Spleen (tissue), 11 donors: Measurements from ENCODE around the gene SH3GLB2. TPM values are rescaled to one million over a fixed set of nuclear protein-coding genes. Genes with fewer than 3 reads are reported as not detected.
"Not testable (repeated sequence)": the region's sequence is repeated elsewhere in the genome, so short reads cannot be mapped to it uniquely, and the experiment has no call there.

Experiments
- DNase-seq: peaks from one replicate; pipeline ENCODE4 v3.0.0-alpha.2; 2020
- H3K27ac ChIP-seq, 8 donors: fragments of 200-600 bp; sonication (generic) in 7 of 8; 1 replicate in 4 of 8; 2 replicates in 4 of 8; pipeline versions ENCODE4 v1.5.0 to v1.8.0; 2016 to 2021; ENCODE audit warnings: inconsistent platforms in 4 of 8, mild to moderate bottlenecking in 4 of 8, moderate library complexity in 1 of 8
- H3K27me3 ChIP-seq, 7 donors: fragments of 200-600 bp; sonication (generic) in 6 of 7; replicated peaks in 1 of 7; 1 replicate in 4 of 7; 2 replicates in 3 of 7; pipeline versions ENCODE4 v1.5.0 to v1.8.0; 2016 to 2021; ENCODE audit warnings: inconsistent platforms in 3 of 7, mild to moderate bottlenecking in 1 of 7
- H3K36me3 ChIP-seq, 6 donors: fragments of 200-600 bp; sonication (generic) in 5 of 6; 1 replicate in 4 of 6; 2 replicates in 2 of 6; pipeline versions ENCODE4 v1.5.0 to v1.8.0; 2016 to 2021; ENCODE audit warnings: inconsistent platforms in 2 of 6
- H3K4me1 ChIP-seq, 6 donors: fragments of 200-600 bp; sonication (generic) in 5 of 6; 1 replicate in 3 of 6; 2 replicates in 3 of 6; pipeline versions ENCODE4 v1.5.0 to v1.8.0; 2016 to 2021; ENCODE audit warnings: inconsistent platforms in 3 of 6
- H3K4me3 ChIP-seq, 8 donors: fragments of 200-600 bp; sonication (generic) in 7 of 8; 1 replicate in 4 of 8; 2 replicates in 4 of 8; pipeline versions ENCODE4 v1.5.0 to v1.8.0; 2016 to 2021; ENCODE audit warnings: inconsistent platforms in 4 of 8, mild to moderate bottlenecking in 4 of 8, moderate library complexity in 2 of 8
- H3K9me3 ChIP-seq, 8 donors: fragments of 200-600 bp; sonication (generic) in 7 of 8; 1 replicate in 4 of 8; 2 replicates in 4 of 8; pipeline versions ENCODE4 v1.5.0 to v1.8.0; 2016 to 2021; ENCODE audit warnings: inconsistent platforms in 4 of 8
- CTCF ChIP-seq, 11 experiments: fragments of 200-600 bp in 7 of 11; fragments of 450-650 bp in 4 of 11; sonication (generic) in 4 of 11; IDR thresholded peaks in 8 of 11; conservative IDR thresholded peaks in 3 of 11; 1 replicate in 7 of 11; 2 replicates in 4 of 11; pipeline versions ENCODE4 v1.4.0 to v1.8.0; 2016 to 2021; ENCODE audit warnings: antibody characterized with exemption in 11 of 11, inconsistent platforms in 4 of 11, mild to moderate bottlenecking in 1 of 11
- POLR2A ChIP-seq, 3 donors: fragments of 450-650 bp; IDR thresholded peaks; one replicate each; pipeline ENCODE4 v1.5.1; 2017; ENCODE audit warnings: antibody characterized with exemption in 3 of 3, mild to moderate bottlenecking in 1 of 3
- POLR2AphosphoS5 ChIP-seq, 3 donors: sonication (generic); formaldehyde crosslinking; IDR thresholded peaks; one replicate each; pipeline ENCODE4 v1.5.1; 2017; ENCODE audit warnings: antibody characterized with exemption in 3 of 3
- WGBS, 5 donors: extraction: QIAGEN DNeasy Blood & Tissue Kit in 3 of 5; methylation state at CpG; one replicate each; pipeline versions ENCODE4 v1.1.5 to v1.1.7; 2013 to 2018; 5-methylcytosine and 5-hydroxymethylcytosine counted together
- intact Hi-C: fragments of 100-400 bp; cut with DNase I; formaldehyde crosslinking; loops from one replicate; pipeline ENCODE4 v1.15.0; 2023; ENCODE audit warnings: low total_unique reads
- polyA plus RNA-seq, 3 donors: library from polyadenylated mRNA; stranded (reverse); fragments of 200-250 nt; gene quantifications; one replicate each; pipeline ENCODE4 v1.2.1, GENCODE V29; 2013
- total RNA-seq, 7 donors: library from RNA; depleted of rRNA in 3 of 7; stranded (reverse); fragments of >200 nt in 3 of 7; fragmentation: NEBNext Ultra II Directional in 4 of 7; extraction: Animal tissue kit (Norgen Biotek cat#: 25700) in 4 of 7; gene quantifications; one replicate each; pipeline versions ENCODE4 v1.1.0 to v1.2.1, GENCODE V29; 2016 to 2021
- donor health status: healthy with polysubstance abuse.
- donor health status: DM: no; HTN: no; CAD: no; lungs with moderate emphysema.
- donor health status: DM: no; HTN: no; CAD: no.
- donor health status: Bipolar disorder and iron deficiency.
- donor health status: healthy.
- donor health status: DM: no; HTN: no; CAD: no.
- donor health status: DM: yes; HTN: yes; CAD: no.

The SH3GLB2 gene
- total and polyA plus RNA-seq, 10 donors, result 53.3 to 109 (median 76.5) TPM

- DNase-seq, result no peak
- Histone ChIP-seq H3K36me3 (peaks cover under 1 to 25% (median 13%) of the 10 kb centered on the region in 6 donors), H3K9me3 (no peaks in the 10 kb centered on the region), H3K27me3 (no peaks in the 10 kb centered on the region), H3K27ac (peak overlapping the region; percentile 44 to 91 (median 76)), H3K4me3 (peak overlapping the region; percentile 77 to 98 (median 94)), H3K4me1 (peaks cover 18 to 47% (median 29%) of the 10 kb centered on the region in 6 donors)
- intact Hi-C loops, result no loop called here
- WGBS, 5 donors, result 10 to 22% (median 18%) methylated on average over 29 to 32 of the region's 32 CpGs
- no peak for TF ChIP-seq CTCF (IDR thresholded peaks at IDR 0.05 in 8 of 11, conservative IDR thresholded peaks at IDR 0.05 in 3 of 11)
- no peak for TF ChIP-seq POLR2A (IDR thresholded peaks at IDR 0.05)
Measured at GRCh38 chr9:129036923-129037766, 9.0 kb upstream of the SH3GLB2 start.

GRCh38 chr9:129036241-129036922 is 8.3 kb upstream of the SH3GLB2 start, which contains the start of gene MIGA2:
TSS of gene MIGA2 (plus strand) at chr9:129036626. CDS start at chr9:129040595, 3,969 bp downstream.
- intact Hi-C loops, result no loop called here

GRCh38 chr9:129035838-129036237 is 7.7 kb upstream of the SH3GLB2 start:
- peak; percentile 82 for DNase-seq
- H3K9me3 ChIP-seq, H3K27me3 ChIP-seq, intact Hi-C loops: not testable (repeated sequence)
- H3K36me3 ChIP-seq, result peaks cover 0 to 12% (median 2%) of the 10 kb centered on the region in 6 donors
- WGBS, 5 donors, result 62 to 71% (median 65%) methylated on average over 13 of the region's 13 CpGs
- peaks cover 18 to 47% (median 29%) of the 10 kb centered on the region in 6 donors for H3K4me1 ChIP-seq
- peak overlapping the region in 7 of 8 donors; percentile 77 to 98 (median 94) for H3K4me3 ChIP-seq
- peak overlapping the region; percentile 46 to 91 (median 76) for H3K27ac ChIP-seq

More at GRCh38 chr9:129036241-129036922, 8.3 kb upstream of the SH3GLB2 start, which contains the start of gene MIGA2:
- no peaks in the 10 kb centered on the region for H3K9me3 ChIP-seq
- 0 to 1% (median 0%) methylated on average over 43 to 49 of the region's 49 CpGs for WGBS, 5 donors
- TF ChIP-seq CTCF (IDR thresholded peaks at IDR 0.05 in 8 of 11, conservative IDR thresholded peaks at IDR 0.05 in 3 of 11) (peak in 2 of 11 experiments; percentile 30 to 38), POLR2A (IDR thresholded peaks at IDR 0.05) (peak; percentile 37 to 86 (median 80)), POLR2AphosphoS5 (IDR thresholded peaks at IDR 0.05) (peak; percentile 96 to 98 (median 97))
- peaks cover 0 to 17% (median 6%) of the 10 kb centered on the region in 6 donors for H3K36me3 ChIP-seq
- no peaks in the 10 kb centered on the region for H3K27me3 ChIP-seq
- peak within 1 kb of the TSS; percentile 77 to 98 (median 94) for H3K4me3 ChIP-seq
- peak within 1 kb of the TSS; percentile 53 to 91 (median 76) for H3K27ac ChIP-seq
- DNase-seq, result peak; percentile 98
- peaks cover 18 to 47% (median 29%) of the 10 kb centered on the region in 6 donors for H3K4me1 ChIP-seq

GRCh38 chr9:129033216-129033615 is 5.1 kb upstream of the SH3GLB2 start:
- H3K4me1 ChIP-seq, result peaks cover 12 to 37% (median 31%) of the 10 kb centered on the region in 6 donors
- no peaks in the 10 kb centered on the region for H3K36me3 ChIP-seq
- WGBS, 5 donors, result 90 to 95% (median 93%) methylated on average over 8 of the region's 8 CpGs
- no peaks in the 10 kb centered on the region for H3K27me3 ChIP-seq
- TF ChIP-seq POLR2AphosphoS5 (IDR thresholded peaks at IDR 0.05), result no peak
- no peak overlapping the region for H3K27ac ChIP-seq
- intact Hi-C loops, result no loop called here
- no peak for DNase-seq
- no peaks in the 10 kb centered on the region for H3K9me3 ChIP-seq
- H3K4me3 ChIP-seq, result no peak overlapping the region
